Airway epithelial cell (primary cell): Measurements from ENCODE around the gene RPL18. TPM values are rescaled to one million over a fixed set of nuclear protein-coding genes. Genes with fewer than 3 reads are reported as not detected.

Source experiments
- total RNA-seq: library from RNA; depleted of rRNA; stranded (reverse); fragments of >200 nt; gene quantifications from 2 replicates; pipeline ENCODE4 v1.2.3, GENCODE V29; 2015

The RPL18 gene
- 2,904 and 4,070 TPM in 2 replicates for total RNA-seq

GRCh38 chr19:48618916-48619691 lies at the start of gene RPL18, which contains the start of gene SPHK2:
TSS of gene RPL18 (minus strand) at chr19:48619178. CDS start at chr19:48619143, 35 bp downstream.
TSS of gene SPHK2 (plus strand) at chr19:48619506. CDS start at chr19:48620515, 1,009 bp downstream.

DNA sequence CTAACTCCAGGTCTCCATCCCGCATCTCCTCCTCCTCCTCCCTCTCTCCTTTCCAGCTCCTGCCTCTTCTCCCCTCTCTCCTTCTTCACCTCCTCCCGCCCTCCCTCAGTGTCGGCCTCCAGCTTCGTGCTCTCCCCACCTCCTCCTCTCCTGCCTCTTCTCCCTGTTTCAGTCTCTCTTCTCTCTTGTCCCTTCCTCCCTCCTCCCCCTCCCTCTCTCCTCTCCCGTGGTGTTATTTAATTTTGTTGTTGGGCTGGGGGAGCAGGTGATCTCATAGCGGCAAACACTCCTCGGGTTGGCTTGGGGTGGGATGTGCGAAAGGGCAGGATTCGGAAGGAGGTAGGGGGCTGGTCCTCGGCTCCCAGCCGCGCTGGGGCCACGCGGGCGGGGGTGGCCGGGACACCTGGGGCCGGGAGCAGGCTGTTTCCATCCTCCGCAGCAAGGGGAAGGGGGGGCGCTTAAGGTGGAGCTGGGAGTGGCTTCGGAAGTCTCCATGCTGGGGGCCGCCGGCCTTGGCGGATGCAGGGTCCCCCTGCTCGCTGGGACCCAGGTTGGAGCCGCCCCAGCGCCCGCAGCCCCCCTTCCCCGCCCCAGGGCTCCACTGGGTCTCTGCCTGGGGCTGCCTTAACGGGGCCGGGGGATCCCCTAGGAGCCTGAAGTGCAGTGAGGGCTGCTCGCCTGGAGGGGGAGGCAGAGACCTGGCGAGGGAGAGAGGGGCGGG lies 27.2 kb upstream of the RPL18 start, which contains the start of gene CA11:
CA11 (minus strand) TSS at position 187 of the 721 bp plus-strand sequence. CDS start 555 bp downstream, outside the sequence.

GRCh38 chr19:48636859-48637448 lies 18.0 kb upstream of the RPL18 start, which contains the start of gene DBP:
TSS of gene DBP (minus strand) at chr19:48637379. CDS start at chr19:48636994, 385 bp downstream.

DNA sequence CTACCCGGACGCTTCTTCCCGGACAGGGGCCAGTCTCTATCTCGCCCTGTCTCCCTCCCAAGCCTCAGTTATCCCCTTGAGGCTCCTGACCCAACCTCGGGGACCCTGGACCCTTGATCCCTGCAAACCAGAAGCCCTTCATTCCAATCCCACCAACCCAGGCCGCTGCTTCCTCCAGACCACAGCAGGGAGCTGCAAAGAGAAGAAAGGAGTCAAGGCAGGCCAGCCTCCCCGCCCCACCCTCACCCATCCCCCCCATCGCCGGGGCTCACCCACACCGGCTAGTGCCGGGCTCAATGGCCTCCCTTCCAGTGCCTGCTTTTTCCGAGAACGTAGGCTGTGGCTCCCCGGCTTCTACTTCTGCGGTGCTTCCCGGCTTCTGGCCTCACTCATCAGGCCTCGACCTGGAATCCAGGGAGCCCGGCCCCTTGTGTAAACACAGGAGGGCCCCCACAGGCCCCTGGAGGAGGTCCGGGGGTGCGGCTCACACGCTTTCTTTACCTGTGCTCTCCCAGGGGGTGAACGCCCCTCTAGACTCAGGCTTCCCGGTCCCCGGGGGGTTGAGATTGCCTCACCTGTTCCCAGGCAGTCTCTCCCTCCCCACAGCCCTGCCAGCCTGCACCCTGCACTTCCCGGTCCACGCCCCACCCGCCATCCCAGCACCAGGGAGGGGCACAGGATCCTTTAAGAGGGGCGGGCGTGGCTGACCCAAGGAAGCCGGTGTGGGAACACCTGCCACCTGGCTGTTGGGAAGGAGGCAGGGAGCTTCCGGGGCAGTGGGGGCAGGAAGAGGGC lies 4.3 kb downstream of the RPL18 start, which contains the start of gene FAM83E:
FAM83E (minus strand) TSS at position 641 of the 795 bp plus-strand sequence. CDS start 1,704 bp downstream, outside the sequence.

DNA sequence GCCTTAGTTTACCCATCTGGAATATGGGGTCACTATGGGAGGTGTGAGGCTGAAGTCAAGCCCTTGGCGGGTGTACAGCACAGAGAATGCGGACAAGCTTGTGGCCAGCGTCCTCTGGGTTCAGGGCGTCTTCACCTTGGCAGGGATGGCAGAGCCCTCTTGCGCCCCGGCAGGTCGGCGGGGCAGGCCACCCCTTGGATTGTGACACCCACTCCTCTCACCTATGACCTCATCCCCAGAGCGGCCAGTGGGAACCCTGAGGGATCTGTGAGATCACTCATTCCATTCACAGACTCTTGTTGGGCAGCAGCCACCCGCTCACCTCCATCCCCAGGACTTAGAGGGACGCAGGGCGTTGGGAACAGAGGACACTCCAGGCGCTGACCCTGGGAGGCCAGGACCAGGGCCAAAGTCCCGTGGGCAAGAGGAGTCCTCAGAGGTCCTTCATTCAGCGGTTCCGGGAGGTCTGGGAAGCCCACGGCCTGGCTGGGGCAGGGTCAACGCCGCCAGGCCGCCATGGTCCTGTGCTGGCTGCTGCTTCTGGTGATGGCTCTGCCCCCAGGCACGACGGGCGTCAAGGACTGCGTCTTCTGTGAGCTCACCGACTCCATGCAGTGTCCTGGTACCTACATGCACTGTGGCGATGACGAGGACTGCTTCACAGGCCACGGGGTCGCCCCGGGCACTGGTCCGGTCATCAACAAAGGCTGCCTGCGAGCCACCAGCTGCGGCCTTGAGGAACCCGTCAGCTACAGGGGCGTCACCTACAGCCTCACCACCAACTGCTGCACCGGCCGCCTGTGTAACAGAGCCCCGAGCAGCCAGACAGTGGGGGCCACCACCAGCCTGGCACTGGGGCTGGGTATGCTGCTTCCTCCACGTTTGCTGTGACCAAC lies 12.3 kb downstream of the RPL18 start, which contains the start of gene SPACA4:
SPACA4 (plus strand) TSS at position 280 of the 896 bp plus-strand sequence; CDS start at position 517, 237 bp downstream.

Other genes starting within 250 kb of the RPL18 start
- gene KDELR1, start 227.6 kb downstream of the RPL18 start, total RNA-seq = 85.5 and 149 TPM in 2 replicates
- gene GRIN2D, start 225.5 kb downstream of the RPL18 start, total RNA-seq = 0.14 and 0.28 TPM in 2 replicates
- 46.8 and 50.1 TPM in 2 replicates for gene GRWD1, start 173.2 kb downstream of the RPL18 start, total RNA-seq
- gene KCNJ14, start 163.6 kb downstream of the RPL18 start, total RNA-seq = 0.05 and 0.42 TPM in 2 replicates
- 33.1 and 53.2 TPM in 2 replicates for gene CYTH2, start 149.8 kb downstream of the RPL18 start, total RNA-seq
- gene LMTK3, start 107.3 kb downstream of the RPL18 start, total RNA-seq = 5.8 and 7.5 TPM in 2 replicates
- 60.3 and 60.8 TPM in 2 replicates for gene SULT2B1, start 67.0 kb downstream of the RPL18 start, total RNA-seq
- not detected in 2 replicates for gene SPACA4, start 12.4 kb downstream of the RPL18 start, total RNA-seq
- 2.0 and 6.7 TPM in 2 replicates for gene FAM83E, start 4.1 kb downstream of the RPL18 start, total RNA-seq
- 13.8 and 15.9 TPM in 2 replicates for gene SPHK2, start 328 bp upstream of the RPL18 start, total RNA-seq
- gene DBP, start 18.2 kb upstream of the RPL18 start, total RNA-seq = 9.7 TPM in 2 replicates
- 2.1 and 2.4 TPM in 2 replicates for gene CA11, start 27.0 kb upstream of the RPL18 start, total RNA-seq
- gene NTN5, start 53.8 kb upstream of the RPL18 start, total RNA-seq = not detected in 2 replicates
- gene FUT2, start 76.8 kb upstream of the RPL18 start, total RNA-seq = 10.4 and 10.5 TPM in 2 replicates
- 0.85 and 0.88 TPM in 2 replicates for gene MAMSTR, start 100.5 kb upstream of the RPL18 start, total RNA-seq
- gene RASIP1, start 121.4 kb upstream of the RPL18 start, total RNA-seq = 3.0 and 4.8 TPM in 2 replicates
- 0.28 TPM in 1 of 2 replicates, not detected in the other for gene IZUMO1, start 127.7 kb upstream of the RPL18 start, total RNA-seq
- gene FUT1, start 133.5 kb upstream of the RPL18 start, total RNA-seq = 8.0 and 8.2 TPM in 2 replicates
- not detected in 2 replicates for gene FGF21, start 136.3 kb upstream of the RPL18 start, total RNA-seq
- 43.5 and 69.6 TPM in 2 replicates for gene BCAT2, start 191.9 kb upstream of the RPL18 start, total RNA-seq
- gene HSD17B14, start 217.3 kb upstream of the RPL18 start, total RNA-seq = 1.1 and 2.4 TPM in 2 replicates
- gene PLEKHA4, start 249.4 kb upstream of the RPL18 start, total RNA-seq = 1.7 and 5.3 TPM in 2 replicates